Activated CD4-positive, CD25-positive, alpha-beta regulatory T cell treated with anti-CD3 and anti-CD28 coated beads, Interleukin-2, amount 50 U/mL, for 16 hours (primary cell): Measurements from ENCODE around the gene PLA2G12B.
"Not testable (repeated sequence)": the region's sequence is repeated elsewhere in the genome, so short reads cannot be mapped to it uniquely, and the experiment has no call there.

ENCODE experiments used
- DNase-seq: peaks from one replicate; pipeline ENCODE4 v3.0.0-alpha.2; 2020; ENCODE audit warnings: low read depth, low spot score

PLA2G12B gene

GRCh38 chr10:72935361-72935760 lies 19.2 kb downstream of the PLA2G12B start:
- no peak for DNase-seq

- DNase-seq: no peak
Measured at GRCh38 chr10:72932259-72933015, 22.2 kb downstream of the PLA2G12B start.

GRCh38 chr10:72930276-72930675 lies 24.3 kb downstream of the PLA2G12B start:
- DNase-seq: no peak

GRCh38 chr10:72928798-72929197 lies 25.8 kb downstream of the PLA2G12B start:
- DNase-seq: no peak

GRCh38 chr10:72927485-72927884 lies 27.1 kb downstream of the PLA2G12B start:
- DNase-seq: no peak

- no peak for DNase-seq
Measured at GRCh38 chr10:72925951-72926465, 28.6 kb downstream of the PLA2G12B start.

- DNase-seq: no peak
Measured at GRCh38 chr10:72924351-72924750, 30.3 kb downstream of the PLA2G12B start.

- not testable (repeated sequence) for DNase-seq
Measured at GRCh38 chr10:72921147-72921683, 33.4 kb downstream of the PLA2G12B start.

GRCh38 chr10:72918352-72918751 lies 36.3 kb downstream of the PLA2G12B start:
- DNase-seq: no peak

GRCh38 chr10:72917803-72918332 lies 36.7 kb downstream of the PLA2G12B start:
- not testable (repeated sequence) for DNase-seq

- DNase-seq: not testable (repeated sequence)
Measured at GRCh38 chr10:72917201-72917600, 37.4 kb downstream of the PLA2G12B start.

- DNase-seq: no peak
Measured at GRCh38 chr10:72913287-72913686, 41.3 kb downstream of the PLA2G12B start.

GRCh38 chr10:72912736-72913135 lies 41.9 kb downstream of the PLA2G12B start:
- DNase-seq: no peak

GRCh38 chr10:72911758-72912157 lies 42.8 kb downstream of the PLA2G12B start:
- no peak for DNase-seq

GRCh38 chr10:72910705-72911104 lies 43.9 kb downstream of the PLA2G12B start:
- DNase-seq: no peak

- no peak for DNase-seq
Measured at GRCh38 chr10:72906446-72906845, 48.2 kb downstream of the PLA2G12B start.

- no peak for DNase-seq
Measured at GRCh38 chr10:72904806-72905205, 49.8 kb downstream of the PLA2G12B start.

GRCh38 chr10:72903941-72904446 lies 50.6 kb downstream of the PLA2G12B start:
- not testable (repeated sequence) for DNase-seq

GRCh38 chr10:72899545-72899944 lies 55.1 kb downstream of the PLA2G12B start:
- no peak for DNase-seq

GRCh38 chr10:72898616-72899015 lies 56.0 kb downstream of the PLA2G12B start:
- DNase-seq: no peak

GRCh38 chr10:72895236-72895850 lies 59.3 kb downstream of the PLA2G12B start:
- no peak for DNase-seq

- DNase-seq: no peak
Measured at GRCh38 chr10:72893136-72893798, 61.3 kb downstream of the PLA2G12B start, which contains the start of gene OIT3. Gene OIT3, plus strand, starts transcription at chr10:72893739. Its CDS starts 60 bp downstream, at chr10:72893799.
